Measurements from ENCODE around the gene PLCG2.
"Not testable (repeated sequence)": the region's sequence is repeated elsewhere in the genome, so short reads cannot be mapped to it uniquely, and the experiment has no call there.

Gene PLCG2

GRCh38 chr16:81734632-81735434 is 44.3 kb upstream of the PLCG2 start:
- ChIA-PET POLR2A (ENCODE audit: low non-redundant PET) (interaction anchor here (0.6 kb wide), 1 partner anchor 105 kb away, joined by 3 read pairs; no protein-coding TSS in a partner anchor), CTCF (interaction anchor here (0.6 kb wide), 2 partner anchors 8 to 559 kb away, joined by 3 to 5 read pairs; no protein-coding TSS in a partner anchor)
- no peak overlapping the region for H3K27ac ChIP-seq
- DNase-seq (ENCODE audit: low spot score), result no peak
- no peak for TF ChIP-seq CTCF (conservative IDR thresholded peaks at IDR 0.05; ENCODE audit: low read depth)

- ChIA-PET CTCF (interaction anchor here (0.6 to 1.1 kb wide), 9 partner anchors 12 to 703 kb away, joined by 3 to 6 read pairs (median 3); partner anchors contain the start of gene ATMIN), POLR2A (ENCODE audit: low non-redundant PET) (no interaction called here)
- DNase-seq (ENCODE audit: low spot score), result peak; percentile 94
- peak; percentile 87 for TF ChIP-seq CTCF (conservative IDR thresholded peaks at IDR 0.05; ENCODE audit: low read depth)
- peak overlapping the region; percentile 68 for H3K27ac ChIP-seq
These were observed 41.1 kb upstream of the PLCG2 start for GRCh38 chr16:81737885-81738536.

DNA sequence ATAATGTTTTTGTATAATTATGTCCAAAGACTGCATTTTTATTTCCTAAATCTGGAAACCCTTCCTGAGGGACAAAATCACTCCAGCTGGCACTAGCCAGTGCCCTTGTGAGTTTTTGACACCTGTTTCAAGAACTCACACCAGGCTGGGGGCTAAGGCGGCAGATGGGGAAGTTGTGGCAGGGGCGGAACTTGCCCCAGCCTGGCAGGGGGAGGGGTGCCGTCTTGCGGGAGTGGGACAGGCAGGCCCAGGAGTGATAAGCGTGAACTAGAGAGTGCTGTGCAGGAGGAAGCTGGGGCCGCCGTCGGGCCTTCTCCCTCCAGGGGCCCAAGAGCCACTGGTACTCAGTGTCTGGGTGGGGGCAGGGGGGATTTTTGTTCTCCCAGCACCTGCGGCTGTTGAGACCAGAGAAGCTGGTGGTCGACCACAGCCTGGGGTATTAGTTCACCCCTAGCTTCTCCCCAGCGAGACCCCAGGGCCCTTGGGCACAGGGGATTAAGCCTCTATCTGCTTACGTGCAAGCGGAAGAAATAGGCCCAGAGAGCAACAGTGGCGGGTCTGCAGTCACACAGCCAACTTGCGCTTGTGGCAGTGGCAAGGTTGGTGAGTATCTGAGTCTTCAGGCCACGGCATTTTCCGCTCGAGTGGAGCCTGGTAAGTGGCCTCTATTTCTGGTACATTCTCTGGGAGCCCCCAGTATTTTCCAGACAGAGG is 40.2 kb upstream of the PLCG2 start:
- TF ChIP-seq CTCF (conservative IDR thresholded peaks at IDR 0.05; ENCODE audit: low read depth), result no peak
- POLR2A ChIA-PET (ENCODE audit: low non-redundant PET), result no interaction called here
- CTCF ChIA-PET, result interaction anchor here (0.7 to 0.8 kb wide), 2 partner anchors 11 to 348 kb away, joined by 3 read pairs; no protein-coding TSS in a partner anchor
- no peak overlapping the region for H3K27ac ChIP-seq
- DNase-seq (ENCODE audit: low spot score), result no peak

- TF ChIP-seq CTCF (conservative IDR thresholded peaks at IDR 0.05; ENCODE audit: low read depth), result no peak
- CTCF ChIA-PET, result no interaction called here
- H3K27ac ChIP-seq, result no peak overlapping the region
- POLR2A ChIA-PET (ENCODE audit: low non-redundant PET), result no interaction called here
- DNase-seq (ENCODE audit: low spot score), result no peak
These were observed 39.6 kb upstream of the PLCG2 start for GRCh38 chr16:81739503-81739902.

DNA sequence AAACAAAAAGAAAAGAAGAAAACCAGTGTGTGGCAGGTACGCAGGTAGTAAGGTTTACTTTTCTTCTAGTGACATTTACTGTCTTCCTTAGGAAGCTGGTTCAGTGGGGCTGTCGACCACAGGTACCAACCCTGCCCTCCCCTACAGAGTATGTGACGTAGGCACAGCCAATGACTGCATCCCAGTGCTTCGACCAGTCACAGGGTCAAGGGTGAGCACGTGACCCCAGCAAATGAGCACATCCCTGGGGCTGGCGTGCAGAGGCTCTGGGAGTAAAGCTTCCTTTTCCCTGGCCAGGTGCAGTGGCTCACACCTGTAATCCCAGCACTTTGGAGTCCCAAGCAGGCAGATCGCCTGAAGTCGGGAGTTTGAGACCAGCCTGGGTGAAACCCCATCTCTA is 38.9 kb upstream of the PLCG2 start:
- TF ChIP-seq CTCF (conservative IDR thresholded peaks at IDR 0.05; ENCODE audit: low read depth), result no peak
- CTCF ChIA-PET, result interaction anchor here (0.5 to 0.6 kb wide), 4 partner anchors 10 to 421 kb away, joined by 3 to 4 read pairs (median 3); no protein-coding TSS in a partner anchor
- no peak for DNase-seq (ENCODE audit: low spot score)
- H3K27ac ChIP-seq, result no peak overlapping the region
- POLR2A ChIA-PET (ENCODE audit: low non-redundant PET), result no interaction called here

DNA sequence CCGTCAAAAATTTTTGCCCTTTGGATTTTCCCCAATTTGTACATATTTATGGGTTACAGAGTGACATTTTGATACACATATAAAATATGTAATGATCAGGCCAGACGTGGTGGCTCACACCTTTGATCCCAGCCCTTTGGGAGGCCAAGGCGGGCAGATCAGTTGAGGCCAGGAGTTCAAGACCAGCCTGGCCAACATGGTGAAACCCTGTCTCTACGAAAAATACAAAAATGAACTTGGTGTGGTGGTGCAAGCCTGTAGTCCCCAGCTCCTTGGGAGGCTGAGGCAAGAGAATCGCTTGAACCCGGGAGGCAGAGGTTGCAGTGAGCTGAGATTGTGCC is 37.7 kb upstream of the PLCG2 start:
- CTCF ChIA-PET; H3K27ac ChIP-seq; POLR2A ChIA-PET (ENCODE audit: low non-redundant PET); DNase-seq (ENCODE audit: low spot score): not testable (repeated sequence)
